Stromal cell of bone marrow (primary cell): ENCODE measurements around the gene TIAM2.
A peak's percentile ranks its signal among the peaks of the same experiment; 100 is the strongest.
"Not testable (repeated sequence)": the region's sequence is repeated elsewhere in the genome, so short reads cannot be mapped to it uniquely, and the experiment has no call there.

Experiments used
- DNase-seq: peaks from one replicate; pipeline ENCODE4 v3.0.0-alpha.2; 2012; ENCODE audit warnings: low read depth

TIAM2 gene

GRCh38 chr6:154995254-154996015, at the start of gene TIAM2:
Gene TIAM2 (plus strand): TSS chr6:154995315. CDS start chr6:155129224, 133,909 bp downstream.
- no peak for DNase-seq

DNA sequence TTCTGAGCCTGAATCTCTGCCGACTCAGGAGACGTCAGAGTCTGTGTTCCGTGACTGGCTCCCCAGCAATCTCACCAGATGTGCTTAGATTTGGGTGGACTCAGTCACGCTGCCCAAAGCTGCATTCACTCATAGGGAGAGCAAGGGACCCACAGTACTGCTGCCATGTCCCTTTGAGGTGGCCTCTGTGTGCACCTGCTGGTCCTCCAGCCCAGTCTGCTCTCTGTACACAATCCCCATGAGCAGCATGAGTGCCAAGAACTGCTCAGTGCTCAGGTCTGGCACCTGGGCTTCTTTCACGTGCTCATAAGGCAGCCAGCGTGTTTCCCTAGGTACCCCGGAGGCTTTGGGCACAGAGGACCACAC, 44.2 kb upstream of the TIAM2 start:
- no peak for DNase-seq

DNA sequence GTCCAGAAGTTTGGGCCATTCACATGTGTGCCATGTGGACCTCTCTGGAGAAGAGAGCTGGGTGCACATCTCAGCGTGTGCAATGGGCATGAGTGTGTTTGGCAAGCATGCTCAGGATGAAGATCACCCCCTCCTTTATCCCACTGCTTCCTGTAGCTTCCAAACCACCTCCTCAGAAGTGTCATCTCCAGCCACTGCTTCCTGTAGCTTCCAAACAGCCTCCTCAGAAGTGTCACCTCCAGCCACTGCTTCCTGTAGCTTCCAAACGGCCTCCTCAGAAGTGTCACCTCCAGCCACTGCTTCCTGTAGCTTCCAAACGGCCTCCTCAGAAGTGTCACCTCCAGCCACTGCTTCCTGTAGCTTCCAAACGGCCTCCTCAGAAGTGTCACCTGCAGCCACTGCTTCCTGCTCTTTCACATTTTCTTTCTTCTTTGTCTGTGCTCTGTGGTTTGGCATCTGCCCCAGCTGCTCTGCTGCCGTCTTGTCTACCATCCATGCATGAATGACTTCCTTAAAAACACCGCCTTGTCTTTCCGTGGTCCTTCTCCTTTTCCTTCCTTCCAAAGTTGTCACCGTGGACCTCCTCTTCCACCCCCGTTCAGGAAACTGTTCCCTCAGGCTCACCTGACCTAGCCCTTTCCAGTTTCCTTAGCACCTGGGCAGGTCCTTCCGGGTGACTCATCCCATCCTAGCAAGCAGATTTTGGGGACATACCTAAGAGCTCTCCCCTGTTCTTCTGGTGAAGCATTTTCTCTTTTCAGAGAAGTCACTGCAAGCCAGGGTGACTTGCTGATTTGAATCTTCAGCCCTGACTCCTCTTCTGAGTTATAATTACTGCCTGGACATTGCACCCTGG, 43.5 kb upstream of the TIAM2 start:
- no peak for DNase-seq

GRCh38 chr6:154953644-154954043, 41.5 kb upstream of the TIAM2 start:
- DNase-seq, result no peak

DNA sequence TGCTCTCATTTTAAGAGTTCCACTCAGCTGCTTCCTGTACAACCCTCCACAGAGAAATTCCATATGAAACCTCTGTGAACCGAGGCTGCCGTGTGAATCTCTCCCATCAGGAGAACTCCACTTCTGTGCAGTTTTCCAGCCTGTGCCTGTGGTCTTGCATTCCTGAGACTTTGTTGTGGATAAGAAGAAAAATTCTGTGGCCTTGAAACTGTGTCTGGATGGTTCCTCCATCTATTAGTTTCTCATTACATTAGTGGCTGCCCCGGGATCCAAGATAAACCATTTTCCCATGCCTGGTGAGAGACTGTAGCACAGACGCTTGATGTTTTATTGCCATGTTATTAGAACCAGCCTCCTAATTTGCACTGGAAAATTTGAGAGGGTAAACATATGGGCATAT, 40.8 kb upstream of the TIAM2 start:
- no peak for DNase-seq

DNA sequence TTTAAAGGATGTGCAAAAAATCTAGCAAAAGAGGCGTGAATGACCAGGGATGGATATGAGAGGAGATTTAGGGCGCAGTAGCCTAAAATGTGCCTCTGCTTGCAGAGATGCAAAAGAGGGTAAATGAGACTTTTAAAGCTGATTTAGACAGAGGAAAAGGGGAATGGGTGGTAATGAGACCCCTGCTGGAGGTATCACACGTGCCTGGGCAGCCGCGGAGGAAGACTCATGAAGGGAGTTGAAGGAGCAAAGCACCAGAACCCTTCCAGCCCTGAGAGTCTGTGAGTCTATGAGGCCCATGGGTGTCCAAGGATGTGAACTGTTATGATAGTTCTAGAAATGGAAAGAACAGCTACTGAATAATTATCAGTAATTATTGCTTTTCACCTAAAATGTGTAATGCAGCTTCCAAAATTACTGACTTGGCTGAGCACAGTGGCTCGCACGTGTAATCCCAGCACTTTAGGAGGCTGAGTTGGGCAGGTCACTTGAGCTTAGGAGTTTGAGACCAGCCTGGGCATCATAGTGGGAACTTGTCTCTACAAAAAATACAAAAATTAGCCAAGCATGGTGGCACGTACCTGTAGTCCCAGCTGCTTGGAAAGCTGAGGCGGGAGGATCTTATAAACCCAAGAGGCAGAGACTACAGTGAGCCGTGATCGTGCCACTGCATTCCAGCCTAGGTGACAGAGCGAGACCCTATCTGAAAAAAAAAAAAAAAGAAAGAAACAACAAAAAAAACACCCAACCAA, 38.2 kb upstream of the TIAM2 start:
- no peak for DNase-seq

GRCh38 chr6:154958469-154958868, 36.6 kb upstream of the TIAM2 start:
- DNase-seq, result no peak

- DNase-seq, result no peak
Measured at GRCh38 chr6:154960299-154960843, 34.7 kb upstream of the TIAM2 start.

GRCh38 chr6:154960854-154961530, 34.1 kb upstream of the TIAM2 start:
- no peak for DNase-seq

GRCh38 chr6:154962753-154963152, 32.4 kb upstream of the TIAM2 start:
- peak; percentile 90 for DNase-seq

GRCh38 chr6:154966065-154966770, 28.9 kb upstream of the TIAM2 start:
- not testable (repeated sequence) for DNase-seq

DNA sequence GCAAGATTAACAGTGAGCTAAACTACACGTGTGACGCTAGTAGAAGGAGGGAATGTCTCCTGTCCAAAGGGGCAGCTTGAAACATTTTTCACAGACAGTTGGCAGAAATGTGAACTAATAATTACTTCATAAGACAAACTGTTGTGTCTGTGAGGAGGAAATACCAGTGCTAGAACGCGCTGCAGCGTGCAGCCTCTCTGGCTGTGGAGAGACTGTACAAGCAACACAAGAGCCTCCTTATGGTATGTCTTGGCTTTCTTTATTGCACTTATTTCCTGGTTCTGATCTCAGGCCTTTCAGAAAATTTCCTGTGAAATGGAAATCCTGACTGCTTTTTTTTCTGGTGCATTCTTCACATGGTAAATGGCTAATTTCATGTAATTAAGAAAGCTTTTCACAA, 25.3 kb upstream of the TIAM2 start:
- DNase-seq, result no peak

- no peak for DNase-seq
Measured at GRCh38 chr6:154974485-154975149, 20.5 kb upstream of the TIAM2 start.

GRCh38 chr6:154977588-154977987, 17.5 kb upstream of the TIAM2 start:
- no peak for DNase-seq

DNA sequence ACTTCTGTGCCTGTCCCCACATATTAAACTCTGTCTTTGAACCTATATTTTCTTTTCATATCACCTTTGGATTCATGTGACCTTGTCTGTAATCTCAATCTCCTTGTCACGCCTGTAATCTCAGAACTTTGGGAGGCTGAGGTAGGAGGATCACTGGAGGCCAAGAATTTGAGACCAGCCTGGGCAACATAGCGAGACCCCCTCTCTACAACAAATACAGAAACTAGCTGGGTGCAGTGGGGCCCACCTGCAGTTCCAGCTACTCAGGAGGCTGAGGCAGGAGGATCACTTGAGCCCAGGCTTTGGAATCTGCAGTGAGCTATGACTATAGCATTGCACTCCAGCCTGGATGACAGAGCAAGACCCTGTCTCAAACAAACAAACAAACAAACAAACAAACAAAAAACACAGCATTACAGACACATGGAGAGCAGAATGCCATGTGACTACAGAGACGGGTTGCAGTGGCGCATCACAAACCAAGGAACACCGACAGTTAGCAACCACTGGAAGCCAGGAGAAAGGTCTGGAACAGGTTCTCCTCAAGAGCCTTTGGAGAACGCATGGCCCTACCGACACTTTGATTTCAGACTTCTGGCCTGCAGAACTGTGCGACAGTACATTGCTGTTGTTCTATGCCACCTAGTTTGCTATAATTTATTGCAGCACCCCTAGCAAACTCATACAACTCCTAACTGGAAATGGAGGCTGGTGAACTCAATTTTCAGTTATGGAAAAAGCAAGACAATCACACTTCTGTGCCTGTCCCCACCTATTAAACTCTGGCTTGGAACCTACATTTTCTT, 14.6 kb upstream of the TIAM2 start:
- DNase-seq, result no peak

DNA sequence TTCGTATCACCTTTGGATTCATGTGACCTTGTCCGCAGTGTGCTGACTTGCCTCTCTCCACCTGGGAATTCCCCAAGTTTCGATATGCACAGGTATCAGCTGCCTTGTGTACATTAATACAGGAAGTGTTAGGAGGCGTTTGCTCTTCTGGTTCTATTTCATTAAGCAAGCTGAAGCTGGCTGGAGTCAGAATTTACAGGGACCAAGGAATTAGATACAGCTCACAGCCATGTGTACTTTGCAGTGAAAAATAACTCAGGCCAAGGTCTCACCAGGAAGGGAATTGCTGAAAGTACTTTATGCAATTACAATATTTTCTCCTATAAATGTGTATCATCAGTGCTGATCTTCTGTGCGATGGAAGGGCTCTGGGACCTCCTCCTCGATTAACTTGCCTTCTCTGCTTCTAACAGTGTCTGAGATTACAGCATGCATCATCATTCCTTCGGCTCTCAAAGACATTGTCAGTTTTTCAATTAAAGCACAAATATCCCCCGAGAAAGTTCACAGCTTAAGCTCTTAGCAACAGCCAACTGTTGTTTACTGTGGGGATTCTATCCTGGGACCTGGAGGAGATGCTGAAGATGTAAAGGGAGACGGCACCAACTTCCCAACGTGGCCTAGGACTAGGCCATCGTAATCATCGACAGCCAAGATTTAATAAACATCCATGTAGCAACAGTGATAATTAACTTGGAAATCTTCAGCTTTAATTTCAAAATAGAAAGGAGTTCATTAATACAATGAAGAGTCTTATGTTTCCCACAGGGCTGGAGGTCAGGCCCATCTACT, 13.8 kb upstream of the TIAM2 start:
- DNase-seq, result no peak

GRCh38 chr6:154984146-154984545, 11.0 kb upstream of the TIAM2 start:
- DNase-seq, result no peak

- DNase-seq, result no peak
Measured at GRCh38 chr6:154986787-154987235, 8.3 kb upstream of the TIAM2 start.

GRCh38 chr6:154989448-154989847, 5.7 kb upstream of the TIAM2 start:
- DNase-seq, result no peak
